PFSK-1 (cell line): Measurements from ENCODE around the gene FAF2.

Source experiments
- POLR2AphosphoS5 ChIP-seq: IDR thresholded peaks from 2 replicates; pipeline ENCODE4 v1.6.1; 2012; ENCODE audit warnings: low read depth, mild to moderate bottlenecking, control low read depth, low read length, moderate library complexity
- REST ChIP-seq, 2 experiments: IDR thresholded peaks; 2 replicates each; pipeline versions ENCODE4 v1.6.1 to v1.8.0; 2011 to 2012; ENCODE audit warnings: low read depth in 2 of 2, low read length in 2 of 2, control low read depth in 1 of 2, inconsistent platforms in 1 of 2, mild to moderate bottlenecking in 1 of 2, moderate library complexity in 1 of 2; ENCODE audit not compliant: insufficient read depth in 1 of 2
- SIN3A ChIP-seq: IDR thresholded peaks from 2 replicates; pipeline ENCODE4 v1.6.1; 2012; ENCODE audit warnings: mild to moderate bottlenecking, low read length, moderate library complexity, borderline replicate concordance; ENCODE audit not compliant: insufficient read depth

- no peak for TF ChIP-seq REST (IDR thresholded peaks at IDR 0.05; ENCODE audit: insufficient read depth in 1 of 2, low read depth in 2 of 2, low read length in 2 of 2)
- no peak for TF ChIP-seq POLR2AphosphoS5
- TF ChIP-seq SIN3A = no peak
Observed at GRCh38 chr5:176492431-176492830, 44.2 kb downstream of the FAF2 start.
